ENCODE results near the gene RTRAF.

- no peak for TF ChIP-seq CTCF (IDR thresholded peaks at IDR 0.05)
- TF ChIP-seq POLR2AphosphoS5 (IDR thresholded peaks at IDR 0.05) = no peak
- no peak for TF ChIP-seq POLR2A (IDR thresholded peaks at IDR 0.05)
- TF ChIP-seq EP300 (IDR thresholded peaks at IDR 0.05) = no peak
Observed at GRCh38 chr14:52002542-52002941, 13.2 kb downstream of the RTRAF start.

Measured in upper lobe of left lung (tissue), 4 donors.